AG09319 (cell line): ENCODE data around the gene WNT7B.

Source experiments
- DNase-seq: peaks from one replicate; pipeline ENCODE4 v3.0.0-alpha.2; 2010; ENCODE audit warnings: low read depth; ENCODE audit errors: extremely low read depth
- CTCF ChIP-seq: IDR thresholded peaks from 2 replicates; pipeline ENCODE4 v1.5.1; 2011; ENCODE audit warnings: low read depth, mild to moderate bottlenecking, inconsistent platforms, low read length, moderate library complexity

WNT7B gene

GRCh38 chr22:45972091-45972888, 4.7 kb downstream of the WNT7B start:
- TF ChIP-seq CTCF: no peak
- no peak for DNase-seq

- TF ChIP-seq CTCF: no peak
- DNase-seq: no peak
These were observed 5.4 kb downstream of the WNT7B start for GRCh38 chr22:45971408-45972028.

- TF ChIP-seq CTCF: no peak
- DNase-seq: no peak
These were observed 6.1 kb downstream of the WNT7B start for GRCh38 chr22:45970705-45971407.

- TF ChIP-seq CTCF: no peak
These were observed 7.0 kb downstream of the WNT7B start for GRCh38 chr22:45969801-45970470.

GRCh38 chr22:45969414-45969799, 7.6 kb downstream of the WNT7B start:
- no peak; the same call in 1 of the 2 replicates for TF ChIP-seq CTCF
- DNase-seq: no peak

More at GRCh38 chr22:45969801-45970470, 7.0 kb downstream of the WNT7B start:
- DNase-seq: no peak

- no peak for DNase-seq
- TF ChIP-seq CTCF: no peak
These were observed 8.1 kb downstream of the WNT7B start for GRCh38 chr22:45968751-45969413.
